ENCODE data around the gene PGAP6.
"Not testable (repeated sequence)": the region's sequence is repeated elsewhere in the genome, so short reads cannot be mapped to it uniquely, and the experiment has no call there.

PGAP6 gene

DNA sequence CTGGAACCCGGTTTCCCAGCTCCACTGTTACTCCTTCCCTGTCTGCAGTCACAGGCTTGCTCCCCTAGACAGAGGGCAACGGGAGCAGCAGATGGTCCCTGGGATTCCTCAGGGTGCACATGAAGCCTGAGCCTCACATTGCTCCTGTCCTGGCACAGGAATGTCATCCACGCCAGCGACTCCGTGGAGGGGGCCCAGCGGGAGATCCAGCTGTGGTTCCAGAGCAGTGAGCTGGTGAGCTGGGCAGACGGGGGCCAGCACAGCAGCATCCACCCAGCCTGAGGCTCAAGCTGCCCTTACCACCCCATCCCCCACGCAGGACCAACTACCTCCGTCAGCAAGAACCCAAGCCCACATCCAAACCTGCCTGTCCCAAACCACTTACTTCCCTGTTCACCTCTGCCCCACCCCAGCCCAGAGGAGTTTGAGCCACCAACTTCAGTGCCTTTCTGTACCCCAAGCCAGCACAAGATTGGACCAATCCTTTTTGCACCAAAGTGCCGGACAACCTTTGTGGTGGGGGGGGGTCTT is 18.3 kb upstream of the PGAP6 start:
- DNase-seq = no peak

DNA sequence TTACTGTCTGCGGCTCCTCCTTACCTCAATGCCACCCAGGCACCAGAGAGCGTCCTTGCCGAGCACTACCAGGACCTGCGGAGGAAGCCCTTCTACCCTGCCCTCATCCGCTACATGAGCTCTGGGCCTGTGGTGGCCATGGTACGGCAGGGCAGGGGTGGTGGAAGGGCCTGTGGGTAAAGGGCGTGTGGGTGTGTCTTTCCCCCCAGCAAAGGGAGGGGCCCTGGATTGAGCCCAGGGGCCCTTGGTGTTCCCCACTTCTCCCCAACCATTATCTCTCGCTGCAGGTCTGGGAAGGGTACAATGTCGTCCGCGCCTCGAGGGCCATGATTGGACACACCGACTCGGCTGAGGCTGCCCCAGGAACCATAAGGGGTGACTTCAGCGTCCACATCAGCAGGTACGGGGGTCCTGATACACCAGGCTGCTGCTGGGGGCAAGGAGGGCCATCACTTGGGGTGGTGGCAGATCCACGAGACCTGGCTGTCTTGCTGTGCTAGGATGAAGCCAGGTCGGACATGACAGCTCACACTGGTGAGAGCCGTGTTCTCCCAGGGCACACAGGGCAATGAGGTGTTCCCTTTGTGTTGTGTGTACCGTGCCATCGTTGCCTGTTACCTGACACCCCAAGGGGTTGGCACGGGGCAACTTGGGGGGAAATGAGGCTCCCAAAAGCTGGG is 17.7 kb upstream of the PGAP6 start:
- no peak for DNase-seq

DNA sequence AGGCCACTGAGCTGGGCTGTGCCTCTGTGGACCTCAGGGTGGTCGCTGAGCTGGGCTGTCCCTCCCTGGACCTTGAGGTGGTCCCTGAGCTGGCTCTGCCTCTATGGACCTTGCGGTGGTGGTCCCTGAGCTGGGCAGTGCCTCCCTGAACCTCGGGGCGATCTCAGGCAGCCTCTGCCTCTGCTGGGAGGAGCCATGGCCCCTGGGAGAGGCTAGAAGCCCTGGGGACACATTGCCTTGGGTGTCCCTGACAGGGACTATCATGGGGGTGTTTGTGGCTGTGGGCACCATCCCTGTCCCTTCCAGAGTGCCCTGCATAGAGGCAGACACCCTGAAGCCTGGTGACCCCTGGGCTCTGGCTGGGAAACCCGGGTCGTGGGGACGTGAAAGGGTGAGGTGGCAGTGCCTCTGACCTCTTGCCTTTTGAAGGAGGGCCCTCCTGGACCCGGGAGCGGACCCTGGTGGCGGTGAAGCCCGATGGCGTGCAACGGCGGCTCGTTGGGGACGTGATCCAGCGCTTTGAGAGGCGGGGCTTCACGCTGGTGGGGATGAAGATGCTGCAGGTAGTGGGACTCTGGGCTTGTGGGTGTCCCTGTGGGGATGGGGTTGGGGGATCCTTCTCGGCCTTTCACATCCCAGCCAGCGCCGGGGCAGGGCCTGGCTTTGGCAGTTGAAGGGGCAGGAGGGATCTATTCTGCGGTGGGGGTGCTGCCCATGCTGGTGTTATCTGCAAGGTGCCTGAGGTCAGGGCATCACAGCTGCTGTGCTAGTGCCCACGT is 17.0 kb upstream of the PGAP6 start:
- no peak for DNase-seq

DNA sequence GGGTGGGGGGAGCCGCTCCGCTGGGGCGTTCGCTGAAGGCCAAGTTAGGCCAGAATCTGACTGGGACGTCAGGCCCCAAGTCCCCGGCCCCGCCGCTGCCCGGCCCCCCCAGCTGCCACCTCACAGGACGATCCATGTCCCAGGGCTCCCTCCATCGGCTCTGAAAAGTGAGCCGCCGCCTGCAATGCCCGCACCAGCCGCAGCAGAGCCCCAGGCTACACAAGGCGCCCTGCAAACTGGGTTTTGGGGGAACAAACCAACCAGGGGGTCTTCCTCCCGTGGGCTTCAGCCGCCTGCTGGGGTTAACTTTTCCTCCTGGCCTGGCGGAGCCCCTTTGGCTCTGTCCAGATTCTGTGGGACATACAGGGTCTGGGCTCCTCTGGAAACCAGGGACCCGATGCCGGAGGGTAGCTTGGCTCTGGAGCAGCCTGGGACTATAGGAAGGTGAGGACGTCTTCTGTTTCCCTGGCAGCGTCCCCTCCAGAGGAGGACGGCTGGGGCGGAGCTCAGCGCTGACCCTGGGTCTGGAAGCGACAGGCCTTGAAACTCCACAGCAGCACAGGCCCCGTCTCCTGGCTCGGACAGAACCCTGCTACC is 16.1 kb upstream of the PGAP6 start:
- DNase-seq = no peak

DNA sequence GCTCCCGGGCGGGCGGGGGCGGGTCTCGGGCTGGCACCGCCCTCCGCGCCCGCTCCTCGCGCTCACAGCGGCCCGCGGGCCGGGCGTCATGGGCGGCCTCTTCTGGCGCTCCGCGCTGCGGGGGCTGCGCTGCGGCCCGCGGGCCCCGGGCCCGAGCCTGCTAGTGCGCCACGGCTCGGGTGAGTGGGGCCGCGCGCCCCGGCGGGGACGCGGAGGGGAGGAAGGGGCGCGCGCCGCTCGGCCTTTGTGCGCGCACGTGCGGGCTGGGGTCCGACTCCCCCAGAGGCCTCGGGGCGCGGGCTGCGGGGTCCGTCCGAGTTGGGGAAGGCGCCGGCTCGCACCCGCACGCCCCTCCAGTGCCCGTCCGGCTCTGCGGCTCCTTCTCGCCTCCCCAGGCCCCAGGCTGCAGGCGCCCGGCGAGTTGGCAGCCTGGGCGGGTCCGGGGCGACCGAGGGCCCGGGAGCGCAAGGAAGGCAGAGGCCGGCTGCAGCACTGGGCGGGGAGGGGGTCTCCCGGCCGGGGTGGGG is 15.4 kb upstream of the PGAP6 start, which contains the start of gene NME4:
NME4 (plus strand) TSS at position 65 of the 527 bp plus-strand sequence; CDS start at position 89, 24 bp downstream.
- no peak for DNase-seq

DNA sequence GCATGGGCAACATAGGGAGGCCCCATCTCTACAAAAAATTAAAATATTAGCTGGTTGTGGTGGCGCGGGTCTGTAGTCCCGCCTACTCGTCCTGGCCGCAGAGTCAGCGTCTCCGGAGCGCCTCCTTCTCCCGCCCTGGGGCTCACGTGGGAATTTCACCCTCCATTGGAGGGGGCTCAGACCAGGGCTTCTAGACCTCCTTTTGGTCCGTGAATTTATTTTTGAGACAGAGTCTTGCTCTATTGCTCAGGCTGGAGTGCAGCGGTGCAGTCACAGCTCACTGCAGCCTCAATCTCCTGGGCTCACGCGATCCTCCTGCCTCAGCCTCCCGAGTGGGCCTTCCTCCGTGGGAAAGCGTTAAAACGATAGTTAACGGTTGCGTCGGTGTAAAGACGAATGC is 14.8 kb upstream of the PGAP6 start:
- peak; percentile 21 for DNase-seq

DNA sequence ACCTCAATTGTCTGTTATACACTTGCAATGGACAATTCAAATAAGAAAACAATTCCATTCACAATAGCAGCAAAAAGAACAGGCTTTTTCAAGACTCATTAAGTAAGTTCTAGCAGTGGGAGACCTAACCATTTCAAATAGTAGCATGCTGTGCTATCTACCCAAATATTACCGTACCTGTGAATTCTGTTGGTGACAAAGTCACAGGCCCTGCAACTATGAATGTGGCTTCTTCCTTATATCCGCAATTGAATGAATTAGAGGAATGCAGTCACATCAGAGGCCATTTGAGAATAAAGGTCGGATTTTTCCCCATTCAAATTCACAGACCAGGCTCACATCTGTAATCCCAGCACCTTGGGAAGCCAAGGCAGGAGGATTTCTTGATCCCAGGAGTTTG is 14.4 kb upstream of the PGAP6 start:
- DNase-seq = no peak

DNA sequence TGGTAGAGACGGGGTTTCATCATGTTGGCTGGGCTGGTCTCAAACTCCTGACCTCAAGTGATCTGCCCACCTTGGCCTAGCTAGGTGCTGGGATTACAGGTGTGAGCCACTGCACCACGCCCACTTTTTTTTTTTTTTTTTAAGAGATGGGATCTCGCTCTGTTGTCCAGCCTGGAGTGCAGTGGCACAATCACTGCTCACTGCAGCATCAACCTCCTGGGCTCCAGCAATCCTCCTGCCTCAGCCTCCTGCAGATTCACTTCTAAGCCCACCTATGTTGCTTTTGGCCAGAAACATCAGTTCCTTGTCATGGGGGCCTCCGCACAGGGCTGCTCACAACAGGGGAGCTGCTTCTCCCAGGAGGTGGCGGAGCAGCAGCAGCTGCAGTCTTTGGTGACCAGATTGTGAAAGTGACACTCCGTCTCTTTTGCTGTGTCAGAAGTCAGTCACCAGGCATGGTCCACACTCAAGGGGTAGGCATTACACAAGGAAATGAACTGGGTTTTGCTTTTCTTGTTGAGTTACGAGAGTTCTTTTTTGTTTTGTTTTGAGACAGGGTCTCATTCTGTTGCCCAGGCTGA is 10.8 kb upstream of the PGAP6 start:
- DNase-seq = no peak

DNA sequence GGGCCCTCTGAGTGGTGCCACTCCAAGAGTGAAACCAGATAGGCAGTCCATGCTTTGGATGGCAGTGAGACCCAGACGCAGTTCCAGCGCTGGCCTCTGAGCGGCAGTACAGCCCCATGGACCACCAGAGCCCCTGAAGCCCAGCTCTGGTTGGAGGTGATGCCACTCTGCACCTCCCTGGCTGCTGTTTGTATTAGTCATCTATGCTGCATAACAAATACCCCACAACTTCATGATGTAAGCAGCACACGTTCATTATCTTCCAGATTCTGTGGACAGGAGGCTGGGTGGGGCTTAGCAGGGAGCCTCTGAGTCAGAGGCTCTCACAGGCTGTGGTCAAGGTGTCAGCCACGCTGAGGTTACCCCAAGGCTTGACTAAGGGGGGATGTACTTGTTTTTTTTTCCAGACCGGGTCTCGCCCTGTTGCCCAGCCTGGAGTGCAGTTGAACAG is 10.1 kb upstream of the PGAP6 start:
- DNase-seq = no peak

DNA sequence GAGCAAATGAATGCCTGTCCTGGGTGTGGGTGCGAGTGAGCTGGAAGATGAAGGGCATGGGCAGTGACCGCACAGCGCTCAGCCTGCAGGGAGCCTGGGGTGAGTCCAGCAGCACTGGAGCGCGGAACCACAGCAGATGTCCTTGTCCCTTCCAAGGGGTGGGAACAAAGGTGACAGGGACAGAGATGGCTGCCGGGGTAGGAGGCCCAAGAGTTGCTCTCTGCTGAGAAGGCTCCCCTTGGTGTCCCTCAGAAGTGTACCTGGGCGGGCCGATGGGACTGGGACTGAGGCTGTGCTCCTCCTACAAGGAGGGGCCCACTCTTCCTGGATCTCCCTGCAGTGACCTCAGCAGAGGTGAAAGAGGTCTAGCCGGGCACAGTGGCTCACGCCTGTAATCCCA is 7.6 kb upstream of the PGAP6 start:
- no peak for DNase-seq

DNA sequence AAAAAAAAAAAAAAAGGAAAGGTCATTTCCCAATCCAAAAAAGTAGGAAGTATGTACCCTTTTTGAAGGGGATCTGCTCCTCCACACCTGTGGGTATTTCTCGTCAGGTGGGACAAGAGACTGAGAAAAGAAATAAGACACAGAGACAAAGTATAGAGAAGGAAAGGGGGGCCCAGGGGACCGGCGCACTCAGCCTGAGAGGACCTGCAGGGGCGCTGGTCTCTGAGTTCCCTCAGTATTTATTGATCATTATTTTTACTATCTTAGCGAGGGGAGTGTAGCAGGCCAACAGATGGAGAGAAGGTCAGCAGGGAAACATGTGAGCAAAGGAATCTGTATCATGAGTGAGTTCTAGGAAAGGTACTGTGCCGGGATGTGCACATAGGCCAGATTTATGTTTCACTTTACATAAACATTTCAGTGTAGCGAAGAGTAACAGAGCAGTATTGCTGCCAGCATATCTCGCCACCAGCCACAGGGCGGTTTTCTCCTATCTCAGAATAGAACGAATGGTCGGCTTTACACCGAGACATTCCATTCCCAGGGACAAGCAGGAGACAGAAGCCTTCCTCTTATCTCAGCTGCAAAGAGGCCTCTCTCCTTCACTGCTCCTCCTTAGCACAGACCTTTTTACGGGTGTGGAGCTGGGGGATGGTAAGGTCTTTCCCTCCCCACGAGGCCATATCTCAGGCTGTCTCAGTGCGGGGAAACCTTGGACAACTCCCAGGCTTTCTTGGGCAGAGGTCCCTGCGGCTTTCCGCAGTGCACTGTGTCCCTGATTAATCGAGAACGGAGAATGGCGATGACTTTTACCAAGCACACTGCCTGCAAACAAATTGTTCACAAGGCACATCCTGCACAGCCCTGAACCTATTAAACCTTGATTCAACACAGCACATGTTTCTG is 6.2 kb upstream of the PGAP6 start:
- DNase-seq = not testable (repeated sequence)

DNA sequence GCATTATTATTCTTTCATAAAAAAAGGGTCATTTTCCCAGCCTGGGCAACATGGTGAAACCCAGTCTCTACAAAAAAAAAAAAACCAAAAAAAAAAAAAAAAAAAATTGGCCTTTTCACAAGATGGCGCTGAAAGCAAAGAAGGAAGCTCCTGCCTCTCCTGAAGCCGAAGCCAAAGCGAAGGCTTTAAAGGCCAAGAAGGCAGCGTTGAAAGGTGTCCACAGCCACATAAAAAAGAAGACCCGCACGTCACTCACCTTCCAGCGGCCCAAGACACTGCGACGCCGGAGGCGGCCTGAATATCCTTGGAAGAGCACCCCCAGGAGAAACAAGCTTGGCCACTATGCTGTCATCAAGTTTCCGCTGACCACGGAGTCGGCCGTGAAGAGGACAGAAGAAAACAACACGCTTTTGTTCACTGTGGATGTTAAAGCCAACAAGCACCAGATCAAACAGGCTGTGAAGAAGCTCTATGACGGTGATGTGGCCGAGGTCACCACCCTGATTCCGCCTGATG is 4.9 kb upstream of the PGAP6 start:
- no peak for DNase-seq

DNA sequence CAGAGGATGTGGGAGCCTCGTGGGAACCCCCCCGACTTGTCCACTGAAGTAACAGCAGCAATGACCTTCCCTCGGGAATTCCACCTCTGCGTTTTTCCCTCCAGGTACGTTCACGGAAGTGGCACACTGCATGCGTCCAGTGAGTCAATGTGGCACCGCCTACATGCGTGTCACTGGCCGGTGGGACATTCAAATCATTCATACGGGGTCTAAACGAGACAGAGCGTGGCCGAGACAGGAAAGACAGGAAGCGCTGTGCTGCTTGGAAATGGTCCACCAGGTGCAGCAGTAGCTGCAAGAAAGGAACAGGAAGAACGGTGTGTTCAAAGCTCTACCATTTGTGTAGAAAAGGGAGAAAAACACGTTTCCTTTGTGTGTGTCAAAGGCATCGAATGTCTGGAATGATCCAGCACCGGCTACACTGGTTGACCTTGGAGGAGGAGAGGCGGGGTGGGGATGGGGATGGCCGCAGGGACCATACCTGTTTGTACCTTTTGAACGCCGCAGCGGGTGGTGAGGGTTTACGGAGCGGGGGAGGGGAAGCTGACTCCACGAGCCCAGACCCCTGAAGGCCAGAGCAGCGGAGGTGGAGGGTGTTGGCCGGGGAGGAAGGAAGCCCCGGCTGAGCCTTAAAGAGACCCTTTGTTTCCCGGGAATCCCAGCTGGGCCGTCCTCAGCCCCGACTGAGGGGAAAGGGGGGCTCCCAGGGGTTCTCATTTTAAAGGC is 1.7 kb upstream of the PGAP6 start:
- peak; percentile 43 for DNase-seq

DNA sequence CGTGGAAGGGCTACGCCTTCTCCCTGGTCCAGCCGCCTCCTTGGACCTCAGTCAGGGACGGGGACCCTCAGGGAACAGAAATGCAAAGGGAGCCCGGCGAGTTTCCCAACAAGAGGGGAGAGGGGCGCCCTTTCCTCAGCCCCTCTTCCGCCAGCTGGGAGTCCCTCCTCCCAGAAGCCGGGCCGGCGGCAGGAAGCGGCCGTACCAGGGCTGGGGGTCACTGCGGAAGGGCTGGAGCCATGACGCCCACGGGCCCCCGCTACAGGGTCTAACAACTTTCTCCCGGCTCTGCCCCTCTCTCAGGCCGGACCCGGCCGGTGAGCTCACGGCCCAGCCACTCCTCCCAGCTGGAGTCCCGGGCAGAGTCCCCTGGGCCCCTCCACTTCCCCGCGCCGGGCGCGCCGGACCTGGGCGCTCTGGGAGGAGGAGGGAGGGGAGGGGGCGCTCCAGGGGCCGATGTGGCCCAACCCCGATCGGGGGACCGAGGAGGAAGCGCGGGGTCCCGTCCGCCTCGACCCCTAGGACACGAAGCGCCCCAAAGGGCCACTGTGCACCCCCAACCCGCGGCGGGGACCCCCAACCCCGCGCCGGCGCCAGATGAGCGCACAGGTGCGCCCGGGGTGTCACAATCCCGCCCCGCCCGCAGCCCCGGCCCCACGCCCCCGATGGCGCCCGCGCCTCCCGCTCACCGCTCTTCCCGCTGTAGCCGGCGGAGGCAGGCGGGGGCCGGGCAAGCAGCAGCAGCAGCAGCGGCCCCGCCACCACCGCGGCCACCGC is 578 bp downstream of the PGAP6 start:
- DNase-seq = no peak

DNA sequence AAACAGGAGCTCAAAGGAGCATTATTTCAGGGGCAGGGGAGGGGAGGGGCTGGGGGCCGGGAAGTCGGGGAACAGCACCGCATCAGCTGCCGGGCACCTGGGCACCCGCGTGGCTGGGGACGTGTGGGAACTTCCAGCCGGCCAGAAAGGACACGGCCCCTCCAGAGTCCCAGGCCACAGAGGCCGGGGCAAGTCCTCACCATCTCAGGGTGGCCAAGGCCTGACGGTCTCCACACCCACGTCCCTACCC is 1.1 kb downstream of the PGAP6 start:
- no peak for DNase-seq

DNA sequence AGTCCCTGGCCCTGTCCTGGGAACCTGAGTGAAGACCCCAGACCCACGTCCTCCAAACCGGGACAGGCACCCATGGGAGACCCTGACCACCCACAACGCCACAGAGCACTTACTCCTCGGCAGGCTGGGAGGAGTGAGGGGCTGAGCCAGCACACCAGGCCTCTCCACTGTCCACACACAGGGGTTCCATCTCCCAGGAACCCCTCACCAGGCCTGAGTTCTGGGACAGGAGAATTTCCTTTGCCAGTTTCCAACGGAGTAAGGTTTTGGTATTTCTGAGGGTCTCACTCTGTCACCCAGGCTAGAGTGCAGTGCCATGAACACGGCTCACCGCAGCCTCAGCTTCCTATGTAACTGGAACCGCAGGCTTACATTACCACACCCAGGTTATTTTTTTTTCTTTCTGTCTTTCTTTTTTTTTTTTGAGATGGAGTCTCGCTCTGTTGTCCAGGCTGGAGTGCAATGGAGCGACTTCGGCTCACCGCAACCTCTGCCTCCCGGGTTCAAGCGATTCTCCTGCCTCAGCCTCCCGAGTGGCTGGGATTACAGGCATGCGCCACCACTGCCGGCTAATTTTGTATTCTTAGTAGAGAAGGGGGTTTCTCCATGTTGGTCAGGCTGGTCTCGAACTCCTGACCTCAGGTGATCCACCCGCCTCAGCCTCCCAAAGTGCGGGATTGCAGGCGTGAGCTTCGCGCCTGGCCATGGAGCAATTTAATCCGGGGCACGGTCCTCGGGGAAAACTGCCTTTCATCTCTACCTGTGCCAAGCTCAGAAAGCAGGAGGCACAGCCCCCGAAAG is 1.6 kb downstream of the PGAP6 start:
- no peak for DNase-seq

DNA sequence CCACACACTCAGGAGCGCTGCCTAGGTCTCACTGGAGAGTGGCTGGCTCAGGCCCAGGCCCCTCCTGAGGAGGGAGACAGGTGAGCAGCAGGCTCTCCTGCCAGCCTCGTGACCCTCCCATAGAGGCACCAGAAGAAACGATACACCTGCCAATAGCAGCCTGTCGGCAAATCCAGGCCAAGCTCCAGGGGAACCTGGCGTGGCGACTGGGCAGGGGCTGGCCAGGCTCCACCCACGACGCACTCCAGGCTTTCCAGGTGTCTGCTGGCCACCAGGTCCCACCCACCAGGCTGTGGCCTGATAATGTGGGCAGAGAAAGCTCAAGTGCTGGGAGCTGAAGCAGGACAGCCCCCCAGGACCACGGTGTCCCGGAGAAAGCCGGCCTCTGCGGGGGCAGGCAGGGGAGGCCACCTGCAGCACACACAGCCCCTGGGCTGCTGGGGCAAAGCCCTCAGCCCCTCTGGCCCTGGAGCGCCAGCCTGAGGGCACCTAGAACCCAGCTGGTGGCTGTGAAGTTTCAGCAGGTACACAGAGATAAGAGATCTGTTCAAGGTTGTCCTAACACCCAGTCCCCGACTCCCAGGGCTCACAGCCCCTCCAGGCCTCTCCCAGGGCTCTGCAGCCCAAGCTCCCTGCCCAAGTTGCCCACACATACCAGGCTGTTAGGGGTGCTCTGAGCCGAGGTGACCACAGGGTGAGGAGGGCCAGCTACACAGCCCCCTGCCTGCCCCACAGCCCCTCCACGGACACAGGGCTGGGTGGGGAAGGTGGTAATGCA is 2.4 kb downstream of the PGAP6 start:
- DNase-seq = peak; percentile 84

DNA sequence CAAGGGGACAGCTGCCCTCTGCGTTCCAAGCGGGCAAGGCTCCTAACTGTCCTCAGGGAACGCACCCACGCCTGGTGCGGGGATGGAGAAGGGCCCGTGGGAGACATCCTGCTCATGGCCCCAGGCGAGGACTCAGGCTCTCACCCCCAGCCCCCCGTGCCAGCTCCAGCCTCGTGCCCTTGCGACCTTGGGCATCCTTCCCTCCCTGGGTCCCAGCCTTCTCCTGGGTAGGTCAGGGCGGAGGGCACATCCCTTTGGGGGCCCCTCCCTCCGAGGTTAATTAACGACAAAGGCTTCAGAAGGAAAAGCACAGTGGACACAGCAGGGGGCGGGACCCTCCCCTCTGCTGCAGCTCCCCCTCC is 3.0 kb downstream of the PGAP6 start:
- no peak for DNase-seq
